Measurements from ENCODE around the gene PIANP. TPM values are rescaled to one million over a fixed set of nuclear protein-coding genes. Genes with fewer than 3 reads are reported as not detected.
A peak's percentile ranks its signal among the peaks of the same experiment; 100 is the strongest.
"Not testable (repeated sequence)": the region's sequence is repeated elsewhere in the genome, so short reads cannot be mapped to it uniquely, and the experiment has no call there.

The PIANP gene
- 3.2 to 9.3 TPM (median 4.4 TPM) in 3 replicates for total RNA-seq
- long read RNA-seq, partial matches to known transcripts, result 1 of 5 reads
- long read RNA-seq, other reads (novel, unspliced or antisense), result 1 of 5 reads

GRCh38 chr12:6700646-6701051 is at the start of gene PIANP:
Gene PIANP, minus strand, starts transcription at chr12:6700815. Its CDS starts 2,754 bp downstream, at chr12:6698061.
- no peak for DNase-seq (ENCODE audit: low spot score)
- Mint-ChIP-seq H3K4me3 (ENCODE audit: unreplicated experiment) (peak within 1 kb of the TSS; percentile 77), H3K27me3 (ENCODE audit: low read depth) (peaks cover 24% of the 10 kb centered on the region), H3K27ac (ENCODE audit: unreplicated experiment) (peak within 1 kb of the TSS; percentile 22), H3K9me3 (ENCODE audit: low read depth) (no peaks in the 10 kb centered on the region), H3K4me1 (ENCODE audit: low read depth) (peaks cover 24% of the 10 kb centered on the region), H3K36me3 (ENCODE audit: low read depth) (no peaks in the 10 kb centered on the region)
- no peak for TF ChIP-seq CTCF (IDR thresholded peaks at IDR 0.05)

DNA sequence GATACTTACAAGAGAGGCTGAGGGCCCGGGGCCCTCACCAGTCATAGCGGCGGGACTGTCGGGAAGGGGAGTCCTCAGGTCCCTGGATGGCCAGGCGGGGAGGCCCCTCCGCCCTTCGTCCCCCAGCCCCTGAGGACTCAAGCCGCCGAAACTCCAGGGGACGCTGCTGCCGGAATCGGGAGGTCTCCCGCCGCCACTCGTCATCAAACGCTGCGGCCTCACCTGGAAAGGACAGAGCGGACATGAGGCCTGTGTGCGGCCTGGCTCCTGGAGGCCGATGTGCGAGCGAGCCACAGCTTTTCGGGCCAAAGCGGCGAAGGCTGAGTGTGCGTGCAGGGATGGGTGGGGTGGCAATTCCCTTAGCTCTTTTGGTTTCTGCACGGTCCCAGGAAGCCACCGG is 48.1 kb upstream of the PIANP start:
- DNase-seq (ENCODE audit: low spot score), result no peak
- Mint-ChIP-seq H3K36me3 (ENCODE audit: low read depth) (peaks cover 35% of the 10 kb centered on the region), H3K9me3 (ENCODE audit: low read depth) (no peaks in the 10 kb centered on the region), H3K27ac (ENCODE audit: unreplicated experiment) (no peak overlapping the region), H3K4me3 (ENCODE audit: unreplicated experiment) (no peak overlapping the region), H3K4me1 (ENCODE audit: low read depth) (peaks cover 18% of the 10 kb centered on the region), H3K27me3 (ENCODE audit: low read depth) (no peaks in the 10 kb centered on the region)
- no peak for TF ChIP-seq CTCF (IDR thresholded peaks at IDR 0.05)

- H3K36me3 Mint-ChIP-seq (ENCODE audit: low read depth), result peaks cover 34% of the 10 kb centered on the region
- H3K4me3 Mint-ChIP-seq (ENCODE audit: unreplicated experiment), result no peak overlapping the region
These were observed 46.6 kb upstream of the PIANP start for GRCh38 chr12:6747216-6747615.

GRCh38 chr12:6745741-6746525 is 45.3 kb upstream of the PIANP start:
- H3K27ac Mint-ChIP-seq (ENCODE audit: unreplicated experiment), result peak overlapping the region; percentile 1
- H3K4me1 Mint-ChIP-seq (ENCODE audit: low read depth), result peaks cover 2% of the 10 kb centered on the region
- no peak overlapping the region for H3K4me3 Mint-ChIP-seq (ENCODE audit: unreplicated experiment)
- no peaks in the 10 kb centered on the region for H3K9me3 Mint-ChIP-seq (ENCODE audit: low read depth)
- no peaks in the 10 kb centered on the region for H3K27me3 Mint-ChIP-seq (ENCODE audit: low read depth)
- no peak for TF ChIP-seq CTCF (IDR thresholded peaks at IDR 0.05)
- no peak for DNase-seq (ENCODE audit: low spot score)
- peaks cover 33% of the 10 kb centered on the region for H3K36me3 Mint-ChIP-seq (ENCODE audit: low read depth)

More at GRCh38 chr12:6747216-6747615, 46.6 kb upstream of the PIANP start:
- H3K4me1 Mint-ChIP-seq (ENCODE audit: low read depth), result peaks cover 13% of the 10 kb centered on the region
- H3K27ac Mint-ChIP-seq (ENCODE audit: unreplicated experiment), result peak overlapping the region; percentile 27
- no peaks in the 10 kb centered on the region for H3K27me3 Mint-ChIP-seq (ENCODE audit: low read depth)
- H3K9me3 Mint-ChIP-seq (ENCODE audit: low read depth), result no peaks in the 10 kb centered on the region
- TF ChIP-seq CTCF (IDR thresholded peaks at IDR 0.05), result no peak
- no peak for DNase-seq (ENCODE audit: low spot score)

DNA sequence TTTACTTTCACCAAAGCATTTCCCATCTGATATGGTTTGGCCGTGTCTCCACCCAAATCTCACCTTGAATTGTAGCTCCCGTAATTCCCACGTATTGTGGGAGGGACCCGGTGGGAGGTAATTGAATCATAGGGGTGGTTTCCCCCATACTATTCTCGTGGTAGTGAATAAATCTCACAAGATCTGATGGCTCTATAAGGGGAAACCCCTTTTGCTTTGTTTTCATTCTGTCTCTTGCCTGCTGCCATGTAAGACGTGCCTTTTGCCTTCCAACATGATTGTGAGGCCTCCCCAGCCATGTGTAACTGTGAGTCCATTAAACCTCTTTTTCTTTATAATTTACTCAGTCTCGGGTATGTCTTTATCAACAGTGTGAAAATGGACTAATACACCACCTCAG is 42.7 kb upstream of the PIANP start:
- H3K4me1 Mint-ChIP-seq (ENCODE audit: low read depth); H3K27ac Mint-ChIP-seq (ENCODE audit: unreplicated experiment); H3K9me3 Mint-ChIP-seq (ENCODE audit: low read depth); DNase-seq (ENCODE audit: low spot score); H3K27me3 Mint-ChIP-seq (ENCODE audit: low read depth); H3K4me3 Mint-ChIP-seq (ENCODE audit: unreplicated experiment): not testable (repeated sequence)
- H3K36me3 Mint-ChIP-seq (ENCODE audit: low read depth), result peaks cover 16% of the 10 kb centered on the region
